NCI-H1092 treated with DMSO at 0.1 percent for 48 hours (cell line): ENCODE results near the gene SYF2.
"Not testable (repeated sequence)": the region's sequence is repeated elsewhere in the genome, so short reads cannot be mapped to it uniquely, and the experiment has no call there.

Experiments used
- DNase-seq: peaks from one replicate; lab custom pipeline; 2025; lab: John Stamatoyannopoulos, UW

SYF2 gene

GRCh38 chr1:25232027-25232865 is at the start of gene SYF2:
Gene SYF2 (minus strand): TSS chr1:25232502. CDS start chr1:25232467, 35 bp downstream.
- DNase-seq, result peak; percentile 98

DNA sequence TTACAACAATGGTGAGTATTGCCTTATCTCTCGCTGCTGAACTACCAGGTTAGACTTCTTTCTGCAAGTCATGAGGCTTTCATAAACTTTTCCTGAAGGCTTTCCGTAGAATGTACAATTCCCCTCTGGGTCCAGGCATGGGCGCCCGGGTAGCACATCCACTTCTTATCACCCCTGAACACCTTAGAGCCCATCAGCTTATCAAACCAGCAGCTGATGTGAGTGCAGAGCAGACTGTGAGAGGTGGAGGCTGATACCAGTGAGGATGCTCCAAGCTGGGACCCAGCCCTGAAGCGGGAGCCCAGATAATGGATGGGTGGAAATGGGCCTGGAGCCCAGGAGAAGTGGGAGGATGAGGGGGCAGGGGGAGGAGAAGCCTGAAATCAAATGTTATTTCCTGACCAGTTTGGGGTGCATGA is 47.4 kb upstream of the SYF2 start:
- not testable (repeated sequence) for DNase-seq

- not testable (repeated sequence) for DNase-seq
Measured at GRCh38 chr1:25278790-25279189, 46.5 kb upstream of the SYF2 start.

- not testable (repeated sequence) for DNase-seq
Measured at GRCh38 chr1:25278358-25278757, 46.1 kb upstream of the SYF2 start.

DNA sequence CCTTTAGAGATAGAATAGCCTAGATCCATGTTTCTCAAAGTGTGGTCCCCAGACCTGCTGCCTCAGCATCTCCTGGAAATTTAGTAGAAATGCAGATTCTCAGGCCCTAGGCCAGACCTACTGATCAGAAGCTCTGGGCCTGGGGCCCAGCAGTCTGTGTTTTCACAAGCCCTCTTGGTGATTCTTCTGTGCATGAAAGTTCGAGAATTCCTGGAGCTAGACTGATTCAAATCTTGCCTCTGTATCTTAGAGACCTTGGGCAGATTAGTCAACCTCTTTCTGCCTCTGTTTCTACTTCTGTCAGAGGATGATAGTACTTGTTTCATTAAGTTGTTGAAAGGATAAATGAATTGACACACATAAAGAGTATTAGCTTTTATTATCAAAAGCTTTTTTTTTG is 45.0 kb upstream of the SYF2 start:
- DNase-seq, result not testable (repeated sequence)

GRCh38 chr1:25275648-25276047 is 43.3 kb upstream of the SYF2 start:
- DNase-seq, result not testable (repeated sequence)

DNA sequence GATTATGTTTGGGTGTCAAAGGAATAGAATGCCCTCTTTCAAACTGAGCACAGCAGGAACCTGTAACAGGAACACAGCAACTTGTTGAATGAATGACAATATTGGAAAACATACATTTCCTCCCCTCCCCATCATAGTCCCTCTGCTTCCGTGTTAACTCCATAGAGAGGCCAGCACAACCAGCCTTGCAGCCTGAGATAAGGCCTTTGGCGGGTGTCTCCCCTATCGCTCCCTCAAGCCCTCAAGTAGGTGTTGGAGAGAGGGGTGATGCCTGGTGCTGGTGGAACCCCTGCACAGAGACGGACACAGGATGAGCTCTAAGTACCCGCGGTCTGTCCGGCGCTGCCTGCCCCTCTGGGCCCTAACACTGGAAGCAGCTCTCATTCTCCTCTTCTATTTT is 39.9 kb upstream of the SYF2 start, which contains the start of gene RHD:
Gene RHD, plus strand, starts transcription at position 272 of the 400 bp plus-strand sequence. Its CDS starts 39 bp downstream, at position 311.
- not testable (repeated sequence) for DNase-seq

DNA sequence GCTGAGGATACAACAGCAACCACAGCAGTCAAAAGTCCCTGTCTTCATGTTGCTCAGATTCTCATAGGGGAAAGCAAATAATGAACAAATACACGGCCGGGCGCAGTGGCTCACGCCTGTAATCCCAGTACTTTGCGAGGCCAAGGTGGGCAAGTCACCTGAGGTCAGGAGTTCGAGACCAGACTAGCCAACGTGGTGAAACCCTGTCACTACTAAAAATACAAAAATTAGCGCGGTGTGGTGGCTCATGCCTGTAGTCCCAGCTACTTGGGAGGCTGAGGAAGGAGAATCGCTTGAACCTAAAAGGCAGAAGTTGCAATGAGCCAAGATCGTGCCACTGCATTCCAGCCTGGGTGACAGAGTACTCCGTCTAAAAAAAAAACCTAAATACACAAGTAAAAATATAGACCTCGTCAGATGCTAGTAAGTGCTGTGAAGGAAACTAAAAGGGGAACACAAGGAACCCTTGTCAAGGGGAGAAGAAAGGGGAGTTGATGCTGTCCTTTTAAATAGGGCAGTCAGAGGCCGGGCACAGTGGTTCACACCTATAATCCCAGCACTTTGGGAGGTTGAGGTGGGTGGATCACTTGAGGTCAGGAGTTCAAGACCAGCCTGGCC is 36.0 kb upstream of the SYF2 start:
- not testable (repeated sequence) for DNase-seq

- DNase-seq, result peak; percentile 84
Measured at GRCh38 chr1:25267288-25268142, 35.2 kb upstream of the SYF2 start.

DNA sequence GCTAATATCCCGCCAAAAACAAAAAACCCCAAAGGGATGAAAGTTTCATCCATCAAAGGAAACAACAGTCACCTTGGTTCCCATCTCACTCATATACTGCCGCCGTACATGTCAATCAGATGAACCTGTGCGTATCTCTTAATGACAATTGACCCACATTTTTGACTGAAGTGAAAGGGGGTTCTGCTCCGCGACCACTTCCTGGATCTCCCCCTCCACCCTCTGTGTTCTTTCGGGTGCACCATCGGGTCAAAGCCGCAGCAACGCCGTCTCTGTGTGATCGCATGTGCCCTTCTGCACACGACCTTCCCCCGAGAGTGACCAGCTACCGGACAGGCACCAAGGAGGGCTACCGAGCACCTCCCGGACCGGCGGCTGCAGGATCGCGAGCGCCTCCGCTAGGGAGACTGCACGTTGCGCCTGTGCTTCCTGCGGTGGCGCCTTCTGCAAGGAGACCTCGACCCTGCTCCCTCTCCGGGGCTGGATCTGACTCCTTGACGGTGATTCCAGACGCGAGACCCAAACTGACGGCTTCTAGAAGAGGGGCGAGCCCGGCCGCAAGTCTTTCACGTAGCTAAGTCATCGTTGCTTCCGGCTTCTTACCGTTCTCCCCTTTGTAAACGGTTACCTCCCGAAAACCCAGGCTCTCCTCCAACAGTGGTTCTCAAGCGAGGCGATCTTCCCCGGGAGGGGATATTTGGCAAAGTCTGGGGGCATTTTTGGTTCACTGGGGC is 34.4 kb upstream of the SYF2 start:
- not testable (repeated sequence) for DNase-seq

DNA sequence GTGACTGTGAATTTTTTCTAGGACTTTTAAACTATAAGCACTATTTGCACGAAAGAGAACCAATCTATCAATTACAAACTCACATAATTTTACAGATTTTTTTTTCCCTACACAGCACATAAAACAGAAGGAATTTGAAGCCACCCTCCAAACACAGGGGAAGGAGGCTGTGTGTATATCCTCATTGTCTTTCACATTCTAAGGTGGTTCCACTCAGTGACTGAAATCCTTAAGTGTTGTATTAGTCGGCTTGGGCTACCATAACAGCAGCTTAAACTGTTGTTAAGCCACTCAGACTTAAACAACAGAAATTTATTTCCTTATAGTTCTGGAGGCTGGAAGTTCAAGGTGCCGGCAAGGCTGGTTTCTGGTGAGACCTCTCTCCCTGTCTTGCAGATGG is 28.0 kb upstream of the SYF2 start:
- DNase-seq, result not testable (repeated sequence)

DNA sequence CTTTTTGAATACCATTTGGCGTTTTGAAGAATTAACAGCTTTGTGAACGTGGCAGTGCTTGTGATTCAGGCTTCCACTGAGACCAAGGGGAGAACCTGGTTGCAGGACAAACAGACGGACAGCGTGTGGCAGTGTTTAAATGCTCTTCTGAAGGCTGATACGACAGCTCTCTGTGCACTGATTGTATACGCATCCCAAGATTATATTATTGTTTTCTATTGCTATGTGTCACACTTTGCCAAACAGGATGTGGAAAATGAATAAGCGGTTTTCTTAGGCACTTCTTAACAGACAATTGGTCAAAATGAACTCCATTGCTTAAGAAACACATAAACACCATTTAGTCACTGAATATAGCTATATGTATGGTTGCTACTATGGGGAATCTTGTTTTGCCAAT is 27.5 kb upstream of the SYF2 start:
- DNase-seq, result not testable (repeated sequence)

DNA sequence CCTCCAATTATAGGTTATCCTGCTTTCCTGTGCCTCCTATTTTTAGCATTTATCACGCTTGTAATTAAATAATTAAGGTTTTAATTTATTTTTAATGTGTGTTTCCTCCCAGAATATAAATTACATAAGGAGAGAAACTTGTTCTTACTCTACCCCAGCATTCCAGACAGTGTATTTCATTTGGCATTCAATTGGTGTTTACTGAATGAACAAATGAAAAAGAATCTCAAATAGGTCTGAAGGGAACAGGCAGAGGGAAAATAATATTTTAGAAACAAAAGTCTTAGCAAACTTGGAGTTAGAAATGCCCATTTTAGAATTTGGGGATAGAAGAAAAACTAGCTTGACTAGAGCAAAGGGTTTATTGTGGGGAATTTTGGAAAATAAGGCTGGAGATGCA is 24.9 kb upstream of the SYF2 start:
- no peak for DNase-seq

GRCh38 chr1:25256578-25256965 is 24.3 kb upstream of the SYF2 start:
- no peak for DNase-seq

DNA sequence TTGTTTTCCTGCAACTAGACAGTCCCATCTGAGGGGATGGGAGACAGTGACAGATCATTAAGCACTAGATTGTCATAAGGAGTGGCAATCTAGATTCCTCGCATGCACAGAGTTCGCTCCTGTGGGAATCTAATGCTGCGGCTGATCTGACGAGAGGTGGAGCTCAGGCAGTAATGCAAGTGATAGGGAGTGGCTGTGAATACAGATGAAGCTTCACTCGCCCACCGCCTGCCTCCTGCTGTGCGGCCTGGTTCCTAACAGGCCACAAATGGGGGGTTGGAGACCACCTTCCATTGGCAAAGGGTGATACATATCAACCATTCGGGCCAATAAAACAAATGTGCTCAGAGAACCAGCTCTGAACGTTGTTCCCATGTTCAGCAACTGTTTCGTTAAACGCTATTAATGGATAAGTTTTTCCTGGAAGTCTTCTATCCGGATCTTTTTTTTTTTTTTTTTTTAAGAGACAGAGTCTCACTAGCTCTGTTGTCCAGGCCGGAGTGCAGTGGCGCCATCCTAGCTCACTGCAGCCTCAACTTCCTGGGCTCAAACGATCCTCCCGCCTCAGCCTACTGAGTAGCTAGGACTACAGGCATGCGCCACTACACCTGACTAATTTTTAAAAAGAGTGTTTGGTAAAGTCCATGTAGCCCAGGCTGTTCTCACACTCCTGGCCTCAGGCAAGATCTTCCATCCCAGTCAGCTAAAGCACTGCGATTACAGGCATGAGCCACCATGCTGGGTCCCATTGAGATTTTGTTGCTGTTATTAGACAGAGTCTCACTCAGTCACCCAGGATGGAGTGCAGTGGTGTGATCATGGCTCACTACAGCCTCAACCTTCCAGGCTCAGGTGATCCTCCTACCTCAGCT is 23.6 kb upstream of the SYF2 start:
- no peak for DNase-seq

DNA sequence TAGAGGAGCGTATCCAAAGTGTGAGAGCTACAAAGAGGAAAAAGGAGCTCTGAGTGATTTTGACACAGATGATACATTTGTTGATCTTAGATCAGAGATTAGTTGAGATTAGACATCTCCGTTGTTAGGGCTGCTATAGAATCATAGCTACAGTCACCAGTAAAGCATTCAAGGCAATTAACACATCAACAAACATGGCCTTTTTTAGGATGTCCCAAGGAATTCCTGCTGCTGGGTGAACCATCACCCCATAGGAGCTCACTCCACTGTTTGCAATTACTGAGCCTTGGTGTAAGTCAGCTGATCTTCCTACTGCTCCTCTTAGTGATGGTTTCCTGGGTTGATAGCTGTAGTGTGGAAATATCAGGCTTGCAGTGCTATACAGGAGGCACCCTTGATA is 21.6 kb upstream of the SYF2 start:
- DNase-seq, result no peak

GRCh38 chr1:25247829-25248754 is 15.8 kb upstream of the SYF2 start:
- DNase-seq, result no peak

GRCh38 chr1:25247024-25247828 is 14.9 kb upstream of the SYF2 start, which contains the start of gene RSRP1:
Gene RSRP1 (minus strand): TSS chr1:25247454. CDS start chr1:25246963, 491 bp downstream.
- peak; percentile 100 for DNase-seq
